ENCODE measurements around the gene TTF2. TPM values are rescaled to one million over a fixed set of nuclear protein-coding genes. Genes with fewer than 3 reads are reported as not detected.

The TTF2 gene
- total RNA-seq, 1 donor from 2014 or later = 36.1 TPM

DNA sequence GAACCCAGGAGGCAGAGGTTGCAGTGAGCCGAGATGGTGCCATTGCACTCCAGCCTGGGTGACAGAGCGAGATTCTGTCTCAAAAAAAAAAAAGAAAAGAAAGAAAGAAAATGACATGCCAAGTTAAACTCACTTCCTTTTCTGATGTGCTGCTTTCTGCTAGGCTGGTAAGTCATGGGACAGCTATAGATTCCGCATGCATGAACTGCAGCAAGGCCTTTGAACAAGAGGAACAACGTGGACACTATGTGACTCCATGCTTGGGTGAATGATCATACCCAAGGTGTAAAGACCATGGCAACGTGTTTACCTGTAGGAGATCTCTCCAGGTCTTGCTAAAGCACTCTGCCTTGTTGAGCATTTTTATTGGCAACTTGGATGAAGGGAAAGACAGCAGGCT lies 10.3 kb upstream of the TTF2 start:
- no peaks in the 10 kb centered on the region for H3K79me2 ChIP-seq (ENCODE audit: low read depth)
- H3K4me1 ChIP-seq = peaks cover 10% of the 10 kb centered on the region
- H3K9me3 ChIP-seq (ENCODE audit: low read depth) = no peaks in the 10 kb centered on the region
- peaks cover 10% of the 10 kb centered on the region for H3F3A ChIP-seq (ENCODE audit: low read depth)
- no peaks in the 10 kb centered on the region for H3K9me3 Mint-ChIP-seq
- peaks cover 2% of the 10 kb centered on the region for H3K27me3 Mint-ChIP-seq (ENCODE audit: insufficient read depth, low read depth)
- TF ChIP-seq EZH2 (IDR thresholded peaks at IDR 0.05) = no peak
- TF ChIP-seq, protein P1, sequence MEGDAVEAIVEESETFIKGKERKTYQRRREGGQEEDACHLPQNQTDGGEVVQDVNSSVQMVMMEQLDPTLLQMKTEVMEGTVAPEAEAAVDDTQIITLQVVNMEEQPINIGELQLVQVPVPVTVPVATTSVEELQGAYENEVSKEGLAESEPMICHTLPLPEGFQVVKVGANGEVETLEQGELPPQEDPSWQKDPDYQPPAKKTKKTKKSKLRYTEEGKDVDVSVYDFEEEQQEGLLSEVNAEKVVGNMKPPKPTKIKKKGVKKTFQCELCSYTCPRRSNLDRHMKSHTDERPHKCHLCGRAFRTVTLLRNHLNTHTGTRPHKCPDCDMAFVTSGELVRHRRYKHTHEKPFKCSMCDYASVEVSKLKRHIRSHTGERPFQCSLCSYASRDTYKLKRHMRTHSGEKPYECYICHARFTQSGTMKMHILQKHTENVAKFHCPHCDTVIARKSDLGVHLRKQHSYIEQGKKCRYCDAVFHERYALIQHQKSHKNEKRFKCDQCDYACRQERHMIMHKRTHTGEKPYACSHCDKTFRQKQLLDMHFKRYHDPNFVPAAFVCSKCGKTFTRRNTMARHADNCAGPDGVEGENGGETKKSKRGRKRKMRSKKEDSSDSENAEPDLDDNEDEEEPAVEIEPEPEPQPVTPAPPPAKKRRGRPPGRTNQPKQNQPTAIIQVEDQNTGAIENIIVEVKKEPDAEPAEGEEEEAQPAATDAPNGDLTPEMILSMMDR (IDR thresholded peaks at IDR 0.05) = no peak
- TF ChIP-seq EZH2phosphoT487 (IDR thresholded peaks at IDR 0.05) = no peak
- H3K4me1 Mint-ChIP-seq = no peaks in the 10 kb centered on the region
- H3K4me3 Mint-ChIP-seq = no peak overlapping the region
- no peaks in the 10 kb centered on the region for H3K36me3 Mint-ChIP-seq
- no peak overlapping the region for H3K27ac ChIP-seq
- H3K36me3 ChIP-seq = no peaks in the 10 kb centered on the region
- H3K4me2 ChIP-seq = no peak overlapping the region
- H3K9ac ChIP-seq = no peak overlapping the region
- no peaks in the 10 kb centered on the region for H3K27me3 ChIP-seq
- no peak overlapping the region for H3K27ac Mint-ChIP-seq
- no peak overlapping the region for H3K4me3 ChIP-seq
- no peaks in the 10 kb centered on the region for H4K20me1 ChIP-seq (ENCODE audit: low read depth)
- DNase-seq (ENCODE audit: low spot score) = no peak
- H2AFZ ChIP-seq (replicated peaks) = no peak overlapping the region

DNA sequence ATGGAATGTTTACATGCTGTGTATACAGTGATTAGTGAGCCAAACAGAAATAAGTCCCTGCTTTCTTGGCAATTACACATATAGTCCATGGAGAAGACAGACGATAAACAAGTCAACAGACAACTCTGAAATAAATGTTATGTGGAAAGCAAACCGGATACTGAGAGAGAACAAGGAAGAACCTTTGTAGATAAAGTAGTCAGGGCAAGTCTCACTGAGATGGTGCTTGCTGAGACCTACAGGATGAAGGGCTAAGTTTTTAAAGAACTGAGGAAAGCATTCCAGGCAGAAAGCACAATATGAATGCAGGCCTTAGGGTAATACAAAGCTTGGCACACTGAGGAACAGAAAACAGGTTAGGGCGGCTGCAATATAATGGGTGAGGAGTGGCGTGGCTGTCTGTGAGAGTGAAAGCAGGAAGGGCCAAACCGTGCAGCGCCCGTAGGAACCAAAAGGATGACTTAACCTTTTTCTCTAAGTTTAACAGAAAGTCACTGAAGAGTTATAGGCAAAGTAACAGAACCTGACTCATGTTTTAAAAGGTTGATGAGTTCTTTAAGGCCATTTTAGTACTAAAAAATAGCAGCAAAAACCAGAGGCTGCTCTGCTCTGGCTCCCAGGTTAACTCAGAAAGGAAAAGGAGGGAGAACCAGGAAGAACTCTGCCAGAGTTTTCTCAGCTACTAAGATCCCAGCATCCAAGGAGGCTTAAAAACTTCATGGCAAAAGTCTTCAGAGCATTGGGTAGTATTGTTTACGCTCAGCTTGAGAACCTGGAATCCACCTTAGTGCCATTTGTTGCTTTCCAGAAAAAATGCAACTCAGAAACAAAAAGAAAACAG lies 8.7 kb upstream of the TTF2 start:
- H2AFZ ChIP-seq (replicated peaks) = peak overlapping the region; percentile 77
- peaks cover 10% of the 10 kb centered on the region for H3F3A ChIP-seq (ENCODE audit: low read depth)
- no peak overlapping the region for H3K4me2 ChIP-seq
- H3K36me3 ChIP-seq = no peaks in the 10 kb centered on the region
- no peaks in the 10 kb centered on the region for H3K27me3 ChIP-seq
- no peak overlapping the region for H3K4me3 ChIP-seq
- Mint-ChIP-seq H3K4me1 (no peaks in the 10 kb centered on the region), H3K27me3 (ENCODE audit: insufficient read depth, low read depth) (peaks cover 2% of the 10 kb centered on the region), H3K27ac (no peak overlapping the region), H3K9me3 (no peaks in the 10 kb centered on the region), H3K36me3 (no peaks in the 10 kb centered on the region), H3K4me3 (no peak overlapping the region)
- H3K4me1 ChIP-seq = peaks cover 10% of the 10 kb centered on the region
- H3K27ac ChIP-seq = no peak overlapping the region
- H3K9me3 ChIP-seq (ENCODE audit: low read depth) = no peaks in the 10 kb centered on the region
- TF ChIP-seq EZH2phosphoT487 (IDR thresholded peaks at IDR 0.05) = no peak
- TF ChIP-seq, protein P1 (IDR thresholded peaks at IDR 0.05) = no peak
- no peak for TF ChIP-seq EZH2 (IDR thresholded peaks at IDR 0.05)
- DNase-seq (ENCODE audit: low spot score) = no peak
- H3K9ac ChIP-seq = no peak overlapping the region
- H3K79me2 ChIP-seq (ENCODE audit: low read depth) = no peaks in the 10 kb centered on the region
- no peaks in the 10 kb centered on the region for H4K20me1 ChIP-seq (ENCODE audit: low read depth)

DNA sequence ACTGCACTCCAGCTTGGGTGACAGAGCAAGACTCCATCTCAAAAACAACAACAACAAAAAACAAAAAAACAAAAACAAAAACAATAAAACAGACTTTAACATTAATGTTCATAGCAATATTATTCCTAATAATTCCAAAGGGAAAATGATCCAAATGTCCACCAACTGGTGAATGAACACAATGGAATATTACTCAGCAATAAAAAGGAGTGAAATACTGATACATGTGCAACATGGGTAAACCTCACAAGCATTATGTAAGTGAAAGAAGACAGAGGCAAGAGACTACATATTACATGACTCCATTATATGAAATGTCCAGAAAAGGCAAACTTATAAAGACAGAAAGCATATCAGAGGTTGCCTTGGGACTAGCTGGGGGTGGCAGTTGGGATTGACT lies 6.1 kb upstream of the TTF2 start:
- Histone ChIP-seq H3K4me3 (no peak overlapping the region), H3K27me3 (no peaks in the 10 kb centered on the region), H3K4me1 (peaks cover 13% of the 10 kb centered on the region), H3K9me3 (ENCODE audit: low read depth) (no peaks in the 10 kb centered on the region), H2AFZ (replicated peaks) (no peak overlapping the region), H3F3A (ENCODE audit: low read depth) (peaks cover 12% of the 10 kb centered on the region), H3K79me2 (ENCODE audit: low read depth) (peaks cover 4% of the 10 kb centered on the region), H3K4me2 (no peak overlapping the region), H3K36me3 (no peaks in the 10 kb centered on the region), H4K20me1 (ENCODE audit: low read depth) (no peaks in the 10 kb centered on the region), H3K27ac (no peak overlapping the region), H3K9ac (no peak overlapping the region)
- H3K4me3 Mint-ChIP-seq = no peak overlapping the region
- H3K4me1 Mint-ChIP-seq = peaks cover 6% of the 10 kb centered on the region
- no peaks in the 10 kb centered on the region for H3K27me3 Mint-ChIP-seq (ENCODE audit: insufficient read depth, low read depth)
- H3K36me3 Mint-ChIP-seq = no peaks in the 10 kb centered on the region
- no peak for DNase-seq (ENCODE audit: low spot score)
- TF ChIP-seq EZH2 (IDR thresholded peaks at IDR 0.05) = no peak
- TF ChIP-seq, protein P1 (IDR thresholded peaks at IDR 0.05) = no peak
- TF ChIP-seq EZH2phosphoT487 (IDR thresholded peaks at IDR 0.05) = no peak
- no peaks in the 10 kb centered on the region for H3K9me3 Mint-ChIP-seq
- H3K27ac Mint-ChIP-seq = no peak overlapping the region
